HepG2 (cell line): ENCODE results near the gene ABCC3. TPM values are rescaled to one million over a fixed set of nuclear protein-coding genes. Genes with fewer than 3 reads are reported as not detected.

Experiments used
- ATM ChIP-seq: fragments of 450-650 bp; IDR thresholded peaks from 2 replicates; pipeline ENCODE4 v1.7.1; 2017; ENCODE audit warnings: mild to moderate bottlenecking, borderline replicate concordance
- DR1 ChIP-seq: sonication (generic); formaldehyde crosslinking; IDR thresholded peaks from 2 replicates; pipeline ENCODE4 v1.8.0; 2021; ENCODE audit warnings: mild to moderate bottlenecking, missing genetic modification reagents, inconsistent platforms
- ESRRA ChIP-seq: sonication (generic); formaldehyde crosslinking; IDR thresholded peaks from 2 replicates; pipeline ENCODE4 v1.5.1; 2020; ENCODE audit warnings: mild to moderate bottlenecking, low read depth, missing genetic modification reagents
- HNF4G ChIP-seq, 2 experiments: sonication (generic) in 1 of 2; formaldehyde crosslinking in 1 of 2; IDR thresholded peaks; 2 replicates each; pipeline versions ENCODE4 v1.4.0 to v1.6.1; 2011 to 2020; ENCODE audit warnings: borderline replicate concordance in 2 of 2, low read depth in 2 of 2, mild to moderate bottlenecking in 2 of 2, low read length in 1 of 2, missing genetic modification reagents in 1 of 2, moderate library complexity in 1 of 2
- HOXA3 ChIP-seq: sonication (generic); formaldehyde crosslinking; IDR thresholded peaks from 2 replicates; pipeline ENCODE4 v1.5.0; 2020; ENCODE audit warnings: missing genetic modification reagents
- MIER3 ChIP-seq: IDR thresholded peaks from 2 replicates; pipeline ENCODE4 v1.6.1; 2016; ENCODE audit warnings: missing compliant biosample characterization, borderline replicate concordance
- NAIF1 ChIP-seq: sonication (generic); formaldehyde crosslinking; IDR thresholded peaks from 2 replicates; pipeline ENCODE4 v1.5.0; 2020; ENCODE audit warnings: mild to moderate bottlenecking, missing genetic modification reagents, borderline replicate concordance
- NFRKB ChIP-seq: fragments of 450-650 bp; IDR thresholded peaks from 2 replicates; pipeline ENCODE4 v1.6.1; 2017
- SRY ChIP-seq: sonication (generic); formaldehyde crosslinking; IDR thresholded peaks from 2 replicates; pipeline ENCODE4 v1.8.0; 2022; ENCODE audit warnings: mild to moderate bottlenecking, missing genetic modification reagents
- TBX3 ChIP-seq: fragments of 450-650 bp; IDR thresholded peaks from 2 replicates; pipeline ENCODE4 v1.6.1; 2017; ENCODE audit warnings: antibody characterized with exemption, mild to moderate bottlenecking, inconsistent platforms, borderline replicate concordance
- TCF7L2 ChIP-seq: IDR thresholded peaks from 2 replicates; pipeline ENCODE4 v1.6.1; 2011; ENCODE audit warnings: mild to moderate bottlenecking, low read depth, low read length, moderate library complexity
- TMF1 ChIP-seq: sonication (generic); formaldehyde crosslinking; IDR thresholded peaks from 2 replicates; pipeline ENCODE4 v1.8.1; 2022; ENCODE audit warnings: low read depth, missing genetic modification reagents
- ZBTB20 ChIP-seq: sonication (generic); formaldehyde crosslinking; IDR thresholded peaks from 2 replicates; pipeline ENCODE4 v1.8.1; 2023; ENCODE audit warnings: missing genetic modification reagents, low read depth, mild to moderate bottlenecking, borderline replicate concordance
- ZMAT3 ChIP-seq: sonication (generic); formaldehyde crosslinking; conservative IDR thresholded peaks from 2 replicates; pipeline ENCODE4 v1.7.0; 2021; ENCODE audit warnings: missing genetic modification reagents
- ZNF232 ChIP-seq: sonication (generic); formaldehyde crosslinking; IDR thresholded peaks from 2 replicates; pipeline ENCODE4 v1.4.0; 2020; ENCODE audit warnings: missing genetic modification reagents, borderline replicate concordance
- ZNF251 ChIP-seq: sonication (generic); formaldehyde crosslinking; IDR thresholded peaks from 2 replicates; pipeline ENCODE4 v1.9.0; 2021; ENCODE audit warnings: mild to moderate bottlenecking, missing genetic modification reagents
- ZNF253 ChIP-seq: sonication (generic); formaldehyde crosslinking; IDR thresholded peaks from 2 replicates; pipeline ENCODE4 v1.8.0; 2022; ENCODE audit warnings: mild to moderate bottlenecking, missing genetic modification reagents, borderline replicate concordance
- ZNF30 ChIP-seq: sonication (generic); formaldehyde crosslinking; IDR thresholded peaks from 2 replicates; pipeline ENCODE4 v1.5.0; 2020; ENCODE audit warnings: mild to moderate bottlenecking, missing genetic modification reagents
- ZNF343 ChIP-seq: sonication (generic); formaldehyde crosslinking; IDR thresholded peaks from 2 replicates; pipeline ENCODE4 v1.4.0; 2020; ENCODE audit warnings: mild to moderate bottlenecking, missing genetic modification reagents
- ZNF569 ChIP-seq: sonication (generic); formaldehyde crosslinking; IDR thresholded peaks from 2 replicates; pipeline ENCODE4 v1.5.0; 2020; ENCODE audit warnings: mild to moderate bottlenecking, missing genetic modification reagents, moderate library complexity, borderline replicate concordance
- ZNF713 ChIP-seq: sonication (generic); formaldehyde crosslinking; IDR thresholded peaks from 2 replicates; pipeline ENCODE4 v1.4.0; 2020; ENCODE audit warnings: mild to moderate bottlenecking, missing genetic modification reagents
- polyA plus RNA-seq, 8 experiments: library from polyadenylated mRNA; depleted of rRNA in 3 of 8; stranded (reverse) in 7 of 8; unstranded in 1 of 8; fragments of >200 nt; fragmentation: Illumina TruSeq in 4 of 8; extraction: Trizol in 4 of 8; gene quantifications; 2 replicates each; pipeline versions ENCODE4 v1.2.1 to v1.2.3, GENCODE V29; 2011 to 2016; ENCODE audit warnings: low read depth in 4 of 8, missing spikeins in 1 of 8, mixed read lengths in 1 of 8; ENCODE audit not compliant: insufficient read depth in 1 of 8
- total RNA-seq, 5 experiments: library from RNA; depleted of rRNA; stranded (reverse); fragments of >200 nt; fragmentation: Illumina TruSeq; extraction: Trizol; gene quantifications; 2 replicates each; pipeline ENCODE4 v1.2.3, GENCODE V29; 2016; ENCODE audit warnings: low read depth in 1 of 5
- TF ChIP-seq, protein P1 (sequence below): sonication (generic); formaldehyde crosslinking; IDR thresholded peaks from 2 replicates; pipeline ENCODE4 v1.5.0; 2020; ENCODE audit warnings: missing genetic modification reagents
- TF ChIP-seq, protein P2 (sequence below): sonication (generic); formaldehyde crosslinking; IDR thresholded peaks from 2 replicates; pipeline ENCODE4 v1.5.1; 2020; ENCODE audit warnings: missing genetic modification reagents, mild to moderate bottlenecking, borderline replicate concordance
- TF ChIP-seq, protein P3 (sequence below): sonication (generic); formaldehyde crosslinking; IDR thresholded peaks from 2 replicates; pipeline ENCODE4 v1.8.0; 2022; ENCODE audit warnings: mild to moderate bottlenecking, missing genetic modification reagents; ENCODE audit not compliant: insufficient replicate concordance
- TF ChIP-seq, protein P4 (sequence below): sonication (generic); formaldehyde crosslinking; IDR thresholded peaks from 2 replicates; pipeline ENCODE4 v1.5.0; 2020; ENCODE audit warnings: mild to moderate bottlenecking, missing genetic modification reagents

ABCC3 gene
- total and polyA plus RNA-seq, 2 of the 13 experiments (the other 11 are each of a cell fraction or from before 2014, with no cell fraction given): 25.2 to 50.7 TPM

DNA sequence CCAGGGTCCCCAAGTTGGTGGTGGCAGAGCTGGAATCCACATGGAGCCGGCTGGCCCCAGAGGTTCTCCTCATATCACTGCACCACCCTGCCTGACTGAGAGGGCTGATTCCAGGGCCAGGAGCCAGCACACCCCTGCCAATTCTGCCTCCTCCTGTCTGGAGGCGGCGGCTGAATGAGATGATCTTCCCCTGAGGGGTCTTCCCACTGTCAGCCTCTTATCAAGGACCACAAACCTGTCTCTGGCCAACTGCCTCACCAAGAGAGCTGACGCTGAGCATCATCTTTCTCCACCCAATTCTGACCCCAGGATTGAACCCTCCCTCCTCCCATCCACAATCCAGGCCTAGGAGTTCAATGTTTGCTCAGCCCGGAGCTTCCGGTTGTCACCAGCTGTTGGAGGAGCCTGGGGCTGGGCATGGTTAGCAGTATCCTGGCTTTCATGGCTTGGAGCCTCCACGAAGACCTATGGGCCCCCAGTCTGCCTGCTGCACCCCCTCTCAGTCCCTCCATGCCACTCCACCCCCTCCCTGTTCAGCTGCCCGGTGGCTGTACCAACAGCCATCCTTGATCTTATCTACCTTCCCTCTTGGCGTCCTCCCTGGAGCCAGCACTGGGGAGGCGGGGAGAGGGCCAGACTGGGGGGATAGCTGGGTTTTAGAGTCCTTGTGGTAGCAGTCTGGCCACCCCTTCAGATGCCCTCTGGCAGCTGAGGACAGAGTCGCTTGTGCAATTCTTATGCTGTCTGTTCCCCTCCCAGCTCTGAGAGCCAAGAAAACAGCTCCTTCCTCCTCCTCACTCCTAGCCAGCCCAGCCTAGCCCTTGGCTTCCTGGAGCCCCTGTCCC lies 25.6 kb downstream of the ABCC3 start (continued):
- TF ChIP-seq ZBTB20 (CRISPR knock-in tag) (peak; percentile 61; the same call in 1 of the 2 replicates), TCF7L2 (no peak), ZNF232 (CRISPR knock-in tag) (no peak), ATM (no peak), ZNF343 (CRISPR knock-in tag) (no peak), ZNF713 (CRISPR knock-in tag) (no peak), HOXA3 (CRISPR knock-in tag) (peak; percentile 64), MIER3 (CRISPR knock-in tag) (peak; percentile 74; the same call in 1 of the 2 replicates), TMF1 (no peak), DR1 (CRISPR knock-in tag) (no peak; the same call in 1 of the 2 replicates), ZNF251 (no peak), NFRKB (no peak), ZNF253 (no peak), NAIF1 (no peak), HNF4G (IDR thresholded peaks at IDR 0.05; ENCODE audit: borderline replicate concordance, low read depth, low read length) (no peak; the same call in 1 of the 2 replicates), HNF4G (CRISPR knock-in tag; IDR thresholded peaks at IDR 0.05; ENCODE audit: borderline replicate concordance, low read depth) (peak; percentile 62), ESRRA (CRISPR knock-in tag) (peak; percentile 19; the same call in 1 of the 2 replicates), ZMAT3 (CRISPR knock-in tag) (no peak), TBX3 (no peak), ZNF569 (CRISPR knock-in tag) (no peak), SRY (CRISPR knock-in tag) (no peak), ZNF30 (CRISPR knock-in tag) (no peak)
- TF ChIP-seq, protein P1, sequence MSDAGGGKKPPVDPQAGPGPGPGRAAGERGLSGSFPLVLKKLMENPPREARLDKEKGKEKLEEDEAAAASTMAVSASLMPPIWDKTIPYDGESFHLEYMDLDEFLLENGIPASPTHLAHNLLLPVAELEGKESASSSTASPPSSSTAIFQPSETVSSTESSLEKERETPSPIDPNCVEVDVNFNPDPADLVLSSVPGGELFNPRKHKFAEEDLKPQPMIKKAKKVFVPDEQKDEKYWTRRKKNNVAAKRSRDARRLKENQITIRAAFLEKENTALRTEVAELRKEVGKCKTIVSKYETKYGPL (CRISPR knock-in tag): no peak
- TF ChIP-seq, protein P2, sequence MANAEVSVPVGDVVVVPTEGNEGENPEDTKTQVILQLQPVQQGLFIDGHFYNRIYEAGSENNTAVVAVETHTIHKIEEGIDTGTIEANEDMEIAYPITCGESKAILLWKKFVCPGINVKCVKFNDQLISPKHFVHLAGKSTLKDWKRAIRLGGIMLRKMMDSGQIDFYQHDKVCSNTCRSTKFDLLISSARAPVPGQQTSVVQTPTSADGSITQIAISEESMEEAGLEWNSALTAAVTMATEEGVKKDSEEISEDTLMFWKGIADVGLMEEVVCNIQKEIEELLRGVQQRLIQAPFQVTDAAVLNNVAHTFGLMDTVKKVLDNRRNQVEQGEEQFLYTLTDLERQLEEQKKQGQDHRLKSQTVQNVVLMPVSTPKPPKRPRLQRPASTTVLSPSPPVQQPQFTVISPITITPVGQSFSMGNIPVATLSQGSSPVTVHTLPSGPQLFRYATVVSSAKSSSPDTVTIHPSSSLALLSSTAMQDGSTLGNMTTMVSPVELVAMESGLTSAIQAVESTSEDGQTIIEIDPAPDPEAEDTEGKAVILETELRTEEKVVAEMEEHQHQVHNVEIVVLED: no peak
- TF ChIP-seq, protein P3, sequence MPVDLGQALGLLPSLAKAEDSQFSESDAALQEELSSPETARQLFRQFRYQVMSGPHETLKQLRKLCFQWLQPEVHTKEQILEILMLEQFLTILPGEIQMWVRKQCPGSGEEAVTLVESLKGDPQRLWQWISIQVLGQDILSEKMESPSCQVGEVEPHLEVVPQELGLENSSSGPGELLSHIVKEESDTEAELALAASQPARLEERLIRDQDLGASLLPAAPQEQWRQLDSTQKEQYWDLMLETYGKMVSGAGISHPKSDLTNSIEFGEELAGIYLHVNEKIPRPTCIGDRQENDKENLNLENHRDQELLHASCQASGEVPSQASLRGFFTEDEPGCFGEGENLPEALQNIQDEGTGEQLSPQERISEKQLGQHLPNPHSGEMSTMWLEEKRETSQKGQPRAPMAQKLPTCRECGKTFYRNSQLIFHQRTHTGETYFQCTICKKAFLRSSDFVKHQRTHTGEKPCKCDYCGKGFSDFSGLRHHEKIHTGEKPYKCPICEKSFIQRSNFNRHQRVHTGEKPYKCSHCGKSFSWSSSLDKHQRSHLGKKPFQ (CRISPR knock-in tag): no peak
- TF ChIP-seq, protein P4, sequence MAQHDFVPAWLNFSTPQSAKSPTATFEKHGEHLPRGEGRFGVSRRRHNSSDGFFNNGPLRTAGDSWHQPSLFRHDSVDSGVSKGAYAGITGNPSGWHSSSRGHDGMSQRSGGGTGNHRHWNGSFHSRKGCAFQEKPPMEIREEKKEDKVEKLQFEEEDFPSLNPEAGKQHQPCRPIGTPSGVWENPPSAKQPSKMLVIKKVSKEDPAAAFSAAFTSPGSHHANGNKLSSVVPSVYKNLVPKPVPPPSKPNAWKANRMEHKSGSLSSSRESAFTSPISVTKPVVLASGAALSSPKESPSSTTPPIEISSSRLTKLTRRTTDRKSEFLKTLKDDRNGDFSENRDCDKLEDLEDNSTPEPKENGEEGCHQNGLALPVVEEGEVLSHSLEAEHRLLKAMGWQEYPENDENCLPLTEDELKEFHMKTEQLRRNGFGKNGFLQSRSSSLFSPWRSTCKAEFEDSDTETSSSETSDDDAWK (CRISPR knock-in tag): no peak
